ENCODE results near the gene HS3ST3A1. TPM values are rescaled to one million over a fixed set of nuclear protein-coding genes. Genes with fewer than 3 reads are reported as not detected.

The HS3ST3A1 gene
- total and polyA plus RNA-seq, 12 donors, result 0.12 to 4.1 (median 1.6) TPM; not detected in 1

GRCh38 chr17:13534946-13535345 is 66.8 kb downstream of the HS3ST3A1 start:
- H3K27ac ChIP-seq, result no peak overlapping the region
- no peaks in the 10 kb centered on the region for H3K36me3 ChIP-seq
- DNase-seq (no peak), ATAC-seq (no peak)
- intact Hi-C loops (cut with DNase I), result no loop called here
- TF ChIP-seq CTCF (IDR thresholded peaks at IDR 0.05), result no peak
- no peak overlapping the region for H3K4me3 ChIP-seq
- no peaks in the 10 kb centered on the region for H3K27me3 ChIP-seq
- 86 to 92% methylated on average over 1 of the region's 1 CpG for WGBS, 2 donors
- H3K4me1 ChIP-seq, result no peaks in the 10 kb centered on the region
- H3K9me3 ChIP-seq, result peaks cover 0 to 31% (median 10%) of the 10 kb centered on the region in 11 donors

DNA sequence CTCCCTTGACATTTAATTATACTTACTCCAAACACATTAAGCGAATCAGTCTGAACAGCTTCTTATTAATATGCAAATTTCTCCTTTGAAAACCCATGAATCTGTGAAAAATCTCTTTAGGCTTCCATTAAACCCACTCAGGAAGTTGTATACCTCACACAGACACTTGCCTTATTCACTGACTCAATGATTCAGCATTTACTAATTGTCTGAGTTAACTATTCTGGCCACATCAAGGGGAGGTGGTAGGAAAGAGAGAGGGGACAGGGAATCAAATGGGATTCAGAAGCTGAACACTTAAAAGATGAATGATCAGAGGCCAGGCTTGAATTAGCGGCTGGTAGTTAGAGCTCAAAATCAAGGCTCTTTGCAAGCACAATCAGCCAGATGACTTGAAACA is 70.0 kb downstream of the HS3ST3A1 start:
- Histone ChIP-seq H3K27ac (no peak overlapping the region), H3K4me1 (no peaks in the 10 kb centered on the region), H3K4me3 (no peak overlapping the region), H3K27me3 (no peaks in the 10 kb centered on the region), H3K36me3 (no peaks in the 10 kb centered on the region), H3K9me3 (peaks cover 0 to 24% (median 10%) of the 10 kb centered on the region in 11 donors)
- WGBS, 2 donors, result 64 to 97% methylated on average over 2 of the region's 2 CpGs
- ATAC-seq (no peak), DNase-seq (no peak)
- intact Hi-C loops (cut with DNase I), result no loop called here
- TF ChIP-seq CTCF (IDR thresholded peaks at IDR 0.05), result no peak

DNA sequence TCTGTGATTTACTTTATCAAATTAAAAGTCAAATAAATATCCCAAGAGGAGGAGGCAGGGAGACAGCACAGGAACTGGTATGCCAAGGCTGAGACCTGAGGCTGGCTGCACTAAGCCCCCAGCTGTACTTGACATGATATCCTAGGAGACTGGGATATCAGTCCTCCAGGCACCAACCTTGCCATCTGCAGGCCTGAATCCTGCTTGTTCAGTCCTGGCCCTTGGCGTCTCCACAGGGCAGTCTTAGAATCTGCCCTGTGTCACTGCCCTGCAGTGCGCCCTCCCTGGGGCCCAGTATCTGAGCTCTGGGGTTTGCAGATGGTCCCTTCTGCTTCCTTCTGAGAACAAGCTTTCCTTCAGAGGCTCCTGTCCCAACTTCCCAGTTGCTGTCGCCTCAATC is 75.9 kb downstream of the HS3ST3A1 start:
- 65 to 72% methylated on average over 3 of the region's 3 CpGs for WGBS, 2 donors
- no peak for DNase-seq
- Histone ChIP-seq H3K27me3 (peaks cover 0 to 4% (median 0%) of the 10 kb centered on the region in 7 donors), H3K27ac (no peak overlapping the region), H3K4me1 (no peaks in the 10 kb centered on the region), H3K9me3 (no peaks in the 10 kb centered on the region), H3K4me3 (no peak overlapping the region), H3K36me3 (no peaks in the 10 kb centered on the region)
- no peak for ATAC-seq
- intact Hi-C loops (cut with DNase I), result no loop called here
- no peak for TF ChIP-seq CTCF (IDR thresholded peaks at IDR 0.05)

- Histone ChIP-seq H3K36me3 (no peaks in the 10 kb centered on the region), H3K9me3 (peaks cover 0 to 3% (median 0%) of the 10 kb centered on the region in 11 donors), H3K27me3 (peaks cover 0 to 4% (median 0%) of the 10 kb centered on the region in 7 donors), H3K4me1 (no peaks in the 10 kb centered on the region), H3K27ac (no peak overlapping the region), H3K4me3 (no peak overlapping the region)
- ATAC-seq (no peak), DNase-seq (no peak)
- WGBS, 2 donors, result 81 to 83% methylated on average over 5 of the region's 5 CpGs
- TF ChIP-seq CTCF (IDR thresholded peaks at IDR 0.05), result no peak
- intact Hi-C loops (cut with DNase I), result no loop called here
These were observed 78.6 kb downstream of the HS3ST3A1 start for GRCh38 chr17:13523164-13523563.

Data from heart right ventricle (tissue), 16 donors.